GM21786 (cell line): ENCODE measurements around the gene OTUD7B.
A peak's percentile ranks its signal among the peaks of the same experiment; 100 is the strongest.
"Not testable (repeated sequence)": the region's sequence is repeated elsewhere in the genome, so short reads cannot be mapped to it uniquely, and the experiment has no call there.

ENCODE experiments used
- ATAC-seq: cut with Tn5 transposase; IDR thresholded peaks from one replicate; pipeline ENCODE4 v1.9.1; 2021; ENCODE audit not compliant: unreplicated experiment

Gene OTUD7B

GRCh38 chr1:150010393-150011115, at the start of gene OTUD7B:
Gene OTUD7B (minus strand): TSS chr1:150010726. CDS start chr1:149977510, 33,216 bp downstream.
- peak; percentile 80 for ATAC-seq

GRCh38 chr1:150060260-150060659, 49.7 kb upstream of the OTUD7B start:
- no peak for ATAC-seq

- ATAC-seq, result no peak
Observed at GRCh38 chr1:150056407-150056806, 45.9 kb upstream of the OTUD7B start.

GRCh38 chr1:150055507-150055906, 45.0 kb upstream of the OTUD7B start:
- ATAC-seq, result not testable (repeated sequence)

GRCh38 chr1:150053926-150054325, 43.4 kb upstream of the OTUD7B start:
- no peak for ATAC-seq

GRCh38 chr1:150051905-150052412, 41.4 kb upstream of the OTUD7B start:
- ATAC-seq, result not testable (repeated sequence)

- ATAC-seq, result no peak
Observed at GRCh38 chr1:150051089-150051373, 40.5 kb upstream of the OTUD7B start.

- no peak for ATAC-seq
Observed at GRCh38 chr1:150049926-150050325, 39.4 kb upstream of the OTUD7B start.

- no peak for ATAC-seq
Observed at GRCh38 chr1:150034336-150034735, 23.8 kb upstream of the OTUD7B start.

- ATAC-seq, result no peak
Observed at GRCh38 chr1:150028322-150028721, 17.8 kb upstream of the OTUD7B start.

GRCh38 chr1:150024156-150024555, 13.6 kb upstream of the OTUD7B start:
- ATAC-seq, result no peak

GRCh38 chr1:150022357-150022756, 11.8 kb upstream of the OTUD7B start:
- ATAC-seq, result no peak

GRCh38 chr1:150021191-150021694, 10.7 kb upstream of the OTUD7B start:
- ATAC-seq, result no peak

- no peak for ATAC-seq
Observed at GRCh38 chr1:150020711-150021110, 10.2 kb upstream of the OTUD7B start.

- no peak for ATAC-seq
Observed at GRCh38 chr1:150018165-150018564, 7.6 kb upstream of the OTUD7B start.

- ATAC-seq, result no peak
Observed at GRCh38 chr1:150017206-150017750, 6.8 kb upstream of the OTUD7B start.

- ATAC-seq, result no peak
Observed at GRCh38 chr1:150015651-150016131, 5.2 kb upstream of the OTUD7B start.

- ATAC-seq, result no peak
Observed at GRCh38 chr1:150012611-150013010, 2.1 kb upstream of the OTUD7B start.

GRCh38 chr1:150009604-150010392, 728 bp downstream of the OTUD7B start:
- ATAC-seq, result no peak

GRCh38 chr1:150008699-150009098, 1.8 kb downstream of the OTUD7B start:
- ATAC-seq, result no peak

GRCh38 chr1:150006881-150007421, 3.6 kb downstream of the OTUD7B start:
- no peak for ATAC-seq
